DMS 273 treated with DMSO at 0.1 percent for 48 hours (cell line): Measurements from ENCODE around the gene FAM83C.
"Not testable (repeated sequence)": the region's sequence is repeated elsewhere in the genome, so short reads cannot be mapped to it uniquely, and the experiment has no call there.

Experiments used
- DNase-seq: peaks from one replicate; lab custom pipeline; 2025; lab: John Stamatoyannopoulos, UW

FAM83C gene

GRCh38 chr20:35263532-35264341 lies 28.5 kb downstream of the FAM83C start:
- no peak for DNase-seq

- DNase-seq = not testable (repeated sequence)
Observed at GRCh38 chr20:35262731-35263531, 29.3 kb downstream of the FAM83C start.

GRCh38 chr20:35262321-35262720 lies 29.9 kb downstream of the FAM83C start:
- not testable (repeated sequence) for DNase-seq

DNA sequence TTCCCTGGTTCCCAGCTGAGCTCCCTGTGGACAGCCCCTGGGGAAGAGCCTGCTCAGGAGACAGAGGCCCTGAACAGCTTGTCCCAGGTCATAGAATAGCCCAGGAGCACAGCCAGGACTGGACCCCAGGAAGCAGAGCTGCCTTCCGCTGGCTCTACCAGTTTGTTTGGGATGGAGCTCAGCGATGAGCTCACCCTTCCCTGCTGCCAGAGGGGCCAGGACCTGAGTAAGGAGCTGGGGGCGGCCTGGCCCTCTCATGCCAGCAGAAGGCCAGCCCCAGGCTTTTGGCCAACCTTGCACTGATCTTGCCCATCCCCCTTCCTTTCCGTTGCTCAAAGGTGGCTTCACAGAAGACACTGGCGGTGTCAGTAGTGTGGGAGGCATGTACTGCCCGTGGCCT lies 31.8 kb downstream of the FAM83C start:
- DNase-seq = no peak

DNA sequence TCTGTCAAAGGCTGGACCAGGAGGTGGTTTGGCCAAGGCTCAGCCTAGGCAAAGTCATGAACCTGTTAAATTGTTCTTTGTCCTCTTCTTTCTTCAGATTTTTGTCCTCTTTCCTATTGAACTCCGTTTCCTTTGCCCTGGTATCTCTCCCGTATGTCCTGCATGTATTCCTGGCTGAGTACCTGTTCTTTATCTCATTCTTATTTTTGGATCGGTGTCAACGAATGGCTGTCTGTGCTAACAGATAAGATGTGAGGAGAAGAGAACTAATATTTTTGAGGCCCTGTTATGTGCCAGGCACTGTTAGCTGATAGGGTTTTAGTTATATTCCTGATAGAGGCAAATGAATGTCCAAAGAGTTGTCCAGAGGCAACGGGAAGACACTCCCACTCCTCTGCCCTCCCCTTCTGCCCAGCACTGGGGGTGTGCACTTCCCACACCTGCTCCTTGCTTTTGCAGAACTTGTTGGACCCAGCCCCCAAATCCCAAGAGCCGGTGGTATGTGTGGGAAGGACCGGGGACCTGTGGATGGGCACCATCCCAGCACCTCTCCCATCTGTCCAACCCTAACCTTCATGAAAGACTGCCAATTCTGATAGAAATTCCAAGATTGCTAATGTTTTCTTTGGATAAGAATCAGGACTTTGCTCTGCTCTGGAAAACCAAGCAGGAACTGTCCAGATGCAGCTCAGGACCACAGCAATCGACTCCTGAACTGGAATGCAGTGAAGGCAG lies 34.9 kb downstream of the FAM83C start:
- peak; percentile 48 for DNase-seq

GRCh38 chr20:35254448-35254999 lies 37.7 kb downstream of the FAM83C start:
- DNase-seq = no peak

DNA sequence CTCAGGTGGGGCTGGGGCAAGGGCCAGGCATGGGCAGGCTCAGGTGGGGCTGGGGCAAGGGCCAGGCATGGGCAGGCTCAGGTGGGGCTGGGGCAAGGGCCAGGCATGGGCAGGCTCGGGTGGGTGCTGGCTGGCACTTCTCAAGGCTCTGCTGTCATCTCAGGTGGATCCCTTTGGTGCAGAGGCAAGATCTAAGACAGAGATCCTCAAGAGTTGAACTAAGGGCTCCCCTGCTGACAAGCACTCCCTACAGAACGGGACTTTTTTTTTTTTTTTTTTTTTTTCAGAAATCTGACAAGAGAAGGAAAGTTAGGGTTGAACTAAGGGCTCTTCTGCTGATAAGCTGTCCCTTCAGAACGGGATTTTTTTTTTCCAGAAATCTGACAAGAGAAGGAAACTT lies 39.2 kb downstream of the FAM83C start:
- no peak for DNase-seq

DNA sequence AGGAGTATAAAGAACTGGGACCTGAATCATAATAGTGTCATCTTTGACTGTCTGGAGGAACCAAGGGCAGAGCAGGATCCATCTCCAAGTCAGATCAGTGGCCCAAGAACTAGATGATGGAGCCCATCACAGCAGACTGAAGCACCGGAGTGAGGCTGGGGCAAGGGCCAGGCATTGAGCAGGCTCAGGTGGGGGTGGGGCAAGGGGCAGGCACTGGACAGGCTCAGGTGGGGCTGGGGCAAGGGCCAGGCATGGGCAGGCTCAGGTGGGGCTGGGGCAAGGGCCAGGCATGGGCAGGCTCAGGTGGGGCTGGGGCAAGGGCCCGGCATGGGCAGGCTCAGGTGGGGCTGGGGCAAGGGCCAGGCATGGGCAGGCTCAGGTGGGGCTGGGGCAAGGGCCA lies 39.6 kb downstream of the FAM83C start:
- DNase-seq = not testable (repeated sequence)

GRCh38 chr20:35252037-35252461 lies 40.2 kb downstream of the FAM83C start:
- DNase-seq = no peak

GRCh38 chr20:35251613-35251940 lies 40.6 kb downstream of the FAM83C start:
- no peak for DNase-seq

DNA sequence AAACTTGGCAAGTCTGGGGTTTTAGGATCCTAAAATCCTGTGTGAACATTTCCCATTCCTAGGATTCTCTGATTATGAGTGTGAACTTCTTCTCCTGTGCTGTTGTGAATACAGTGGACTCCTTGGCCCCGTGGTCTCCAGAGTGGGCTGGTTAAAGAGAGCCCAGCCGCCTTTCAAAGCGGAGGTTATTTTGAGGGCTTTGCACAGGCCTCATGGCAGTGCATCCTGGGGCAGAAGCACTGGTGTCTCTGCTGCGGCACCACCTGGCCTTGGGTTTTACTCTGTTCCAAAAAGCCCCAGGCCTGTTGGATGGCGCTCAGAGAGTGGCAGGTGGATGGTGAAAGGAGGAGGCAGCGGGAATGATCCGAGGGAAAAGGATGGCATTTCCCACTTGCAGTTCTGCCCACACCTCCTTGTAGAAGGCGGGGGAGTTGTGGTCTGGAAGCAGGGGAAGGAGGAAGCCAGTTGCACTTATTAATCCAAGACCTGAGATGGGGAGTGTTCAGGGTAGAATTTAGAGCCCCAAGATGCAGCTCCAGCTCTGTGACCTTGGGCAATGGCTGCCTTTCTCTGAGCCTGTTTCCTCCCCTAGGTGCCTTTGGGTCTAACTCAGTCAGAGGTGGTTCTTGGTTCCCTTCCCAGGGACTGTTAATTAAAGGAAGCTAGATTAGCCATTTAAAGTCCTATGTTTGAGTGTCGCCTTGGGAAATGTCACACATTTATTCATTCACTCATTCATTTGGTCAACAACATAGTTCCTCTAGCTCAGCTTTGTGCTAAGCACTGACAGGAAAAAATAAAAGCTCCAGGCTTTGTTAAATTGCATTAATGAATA lies 43.4 kb downstream of the FAM83C start:
- DNase-seq = no peak

DNA sequence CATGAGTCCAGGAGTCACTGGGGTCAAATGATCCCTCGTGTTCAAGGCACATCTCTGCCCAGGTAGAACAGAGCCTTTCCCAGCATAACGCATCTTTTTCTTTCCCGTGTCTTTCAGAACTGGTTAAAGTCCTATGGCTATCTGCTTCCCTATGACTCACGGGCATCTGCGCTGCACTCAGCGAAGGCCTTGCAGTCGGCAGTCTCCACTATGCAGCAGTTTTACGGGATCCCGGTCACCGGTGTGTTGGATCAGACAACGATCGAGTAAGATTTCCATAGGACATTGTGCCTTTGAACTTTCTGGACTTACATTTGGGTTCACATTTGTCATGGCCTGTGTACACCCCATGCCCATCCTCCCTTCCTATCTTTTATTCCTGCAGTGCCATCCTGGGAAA lies 45.5 kb downstream of the FAM83C start:
- no peak for DNase-seq

- no peak for DNase-seq
Observed at GRCh38 chr20:35243986-35244385, 48.2 kb downstream of the FAM83C start.

DNA sequence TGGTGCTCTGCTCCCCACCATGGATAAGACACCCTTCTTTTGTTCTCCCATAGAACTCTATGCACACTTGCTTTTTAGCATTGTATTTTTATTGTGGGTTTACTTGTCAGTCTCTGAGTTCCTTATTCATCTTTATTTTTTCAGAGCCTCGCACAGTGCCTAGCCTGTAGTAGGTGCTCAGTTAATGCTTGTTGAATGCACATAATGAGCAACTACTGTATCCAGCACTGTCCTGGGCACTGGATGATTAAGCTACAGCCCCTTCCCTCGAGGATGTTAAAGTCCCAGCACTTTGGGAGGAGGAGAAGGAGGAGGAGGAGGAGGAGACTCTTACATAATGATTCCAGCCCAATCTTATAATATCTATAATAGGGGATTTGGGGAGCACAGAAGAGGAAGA lies 48.9 kb downstream of the FAM83C start:
- DNase-seq = no peak

- DNase-seq = no peak
Observed at GRCh38 chr20:35240811-35241293, 51.4 kb downstream of the FAM83C start.

GRCh38 chr20:35240083-35240810 lies 52.0 kb downstream of the FAM83C start:
- DNase-seq = no peak

- DNase-seq = no peak
Observed at GRCh38 chr20:35238735-35239134, 53.5 kb downstream of the FAM83C start.

DNA sequence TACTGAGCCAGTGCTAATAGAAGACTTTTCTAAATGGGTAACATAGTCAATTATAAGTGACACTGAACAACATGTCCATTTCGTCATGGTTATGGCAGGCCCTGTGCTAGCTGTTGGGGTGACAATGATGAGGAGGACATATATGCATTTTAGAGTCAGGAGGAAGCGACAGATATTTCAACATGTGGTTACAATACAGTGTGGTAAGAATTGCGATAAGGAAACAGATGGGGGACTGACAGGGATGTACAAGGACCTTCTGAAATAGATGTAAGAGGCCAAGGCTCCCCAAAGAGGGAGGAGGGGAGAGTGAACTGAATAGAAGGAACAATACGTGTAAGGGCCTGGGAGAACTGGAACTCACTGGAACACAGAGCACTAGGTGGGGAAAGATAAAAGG lies 54.1 kb downstream of the FAM83C start:
- DNase-seq = no peak

DNA sequence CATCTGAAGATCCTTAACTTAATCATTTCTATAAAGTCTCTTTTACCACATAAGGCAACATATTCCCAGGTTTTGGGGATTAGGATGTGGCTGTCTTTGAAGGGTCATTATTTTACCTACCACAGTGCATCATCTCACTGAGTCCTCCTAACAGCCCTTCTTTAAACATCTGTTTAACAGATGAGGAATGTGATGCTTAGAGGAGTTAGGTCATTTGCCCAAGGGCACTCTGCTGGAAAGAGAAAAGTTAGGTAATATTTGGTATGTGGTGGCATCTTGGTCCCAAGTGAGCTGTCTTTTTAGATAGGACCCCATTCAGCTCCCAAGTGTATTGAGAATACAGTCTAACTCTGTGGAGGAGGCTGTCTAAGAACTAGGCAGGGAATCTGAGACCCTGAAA lies 54.7 kb downstream of the FAM83C start:
- no peak for DNase-seq

GRCh38 chr20:35235881-35236280 lies 56.3 kb downstream of the FAM83C start:
- no peak for DNase-seq
